Brain pericyte (primary cell): ENCODE results near the gene ZBTB17.
"Not testable (repeated sequence)": the region's sequence is repeated elsewhere in the genome, so short reads cannot be mapped to it uniquely, and the experiment has no call there.

ENCODE experiments used
- DNase-seq: peaks from one replicate; pipeline ENCODE4 v3.0.0-alpha.2; 2012; ENCODE audit warnings: low read depth, low spot score

Gene ZBTB17

DNA sequence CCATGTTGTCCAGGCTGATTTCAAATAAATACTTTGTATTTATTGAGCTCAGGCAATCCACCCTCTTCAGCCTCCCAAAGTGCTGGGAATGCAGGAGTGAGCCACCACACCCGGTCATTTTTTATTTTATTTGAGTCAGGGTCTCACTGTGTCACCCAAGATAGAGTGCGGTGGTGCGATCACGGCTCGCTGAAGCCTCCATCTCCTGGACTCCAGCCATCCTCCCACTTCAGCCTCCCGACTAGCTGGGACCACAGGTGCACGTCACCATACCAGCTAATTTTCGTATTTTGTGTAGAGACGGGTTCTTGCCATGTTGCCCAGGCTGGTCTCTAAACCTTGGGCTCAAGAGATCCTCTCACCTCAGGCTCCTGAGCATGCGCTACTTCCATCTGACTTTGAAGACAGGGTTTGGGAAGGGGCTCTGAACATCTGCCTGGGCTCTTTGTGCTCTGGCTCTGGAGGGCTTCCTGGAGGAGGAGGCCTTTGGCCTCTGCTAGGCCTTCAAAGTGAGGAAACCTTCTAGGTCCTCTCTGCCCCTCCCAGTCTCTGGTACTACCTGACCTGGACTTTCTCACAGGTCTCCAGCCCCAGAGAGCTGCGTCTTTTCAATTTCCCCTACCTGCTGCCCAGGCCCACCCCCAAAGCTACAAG lies 36.2 kb upstream of the ZBTB17 start:
- no peak for DNase-seq

DNA sequence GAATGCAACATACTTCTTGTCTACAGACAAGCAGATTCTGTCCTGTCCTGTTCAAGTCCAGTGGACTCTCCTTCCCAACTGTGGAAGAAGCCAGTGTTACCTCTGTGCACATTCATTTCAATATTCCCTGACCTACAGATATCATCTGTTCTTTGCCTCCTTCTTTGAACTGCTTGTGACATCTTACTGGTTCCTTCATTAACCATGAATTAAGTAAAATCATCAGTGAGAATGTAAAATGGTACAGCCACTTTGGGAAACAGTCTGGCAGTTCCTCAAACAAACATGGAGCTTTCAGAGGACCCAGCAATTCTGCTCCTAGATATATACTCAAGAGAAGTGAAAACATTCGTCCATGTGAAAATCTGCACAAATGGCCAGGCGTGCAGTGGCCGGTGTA lies 34.9 kb upstream of the ZBTB17 start:
- DNase-seq = no peak

DNA sequence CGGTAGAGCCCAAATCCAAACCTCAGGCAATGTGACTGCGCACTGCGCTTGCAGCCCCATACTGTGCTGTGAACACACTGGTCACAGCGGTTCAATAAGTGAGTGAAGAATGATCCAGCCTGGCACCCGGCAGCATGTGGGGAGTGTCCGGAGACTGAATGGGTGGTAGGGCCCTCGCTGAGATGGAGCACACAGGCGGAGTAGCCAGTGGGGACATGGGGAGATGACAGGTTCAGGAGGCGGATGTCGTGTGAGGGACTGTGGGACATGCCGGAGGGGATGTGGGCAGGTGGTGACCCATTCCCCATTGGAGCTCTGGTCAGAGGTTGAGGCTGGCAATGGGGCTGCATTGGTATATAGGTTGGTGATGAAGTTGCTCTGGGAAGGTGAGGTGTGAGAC lies 33.8 kb upstream of the ZBTB17 start:
- DNase-seq = no peak

DNA sequence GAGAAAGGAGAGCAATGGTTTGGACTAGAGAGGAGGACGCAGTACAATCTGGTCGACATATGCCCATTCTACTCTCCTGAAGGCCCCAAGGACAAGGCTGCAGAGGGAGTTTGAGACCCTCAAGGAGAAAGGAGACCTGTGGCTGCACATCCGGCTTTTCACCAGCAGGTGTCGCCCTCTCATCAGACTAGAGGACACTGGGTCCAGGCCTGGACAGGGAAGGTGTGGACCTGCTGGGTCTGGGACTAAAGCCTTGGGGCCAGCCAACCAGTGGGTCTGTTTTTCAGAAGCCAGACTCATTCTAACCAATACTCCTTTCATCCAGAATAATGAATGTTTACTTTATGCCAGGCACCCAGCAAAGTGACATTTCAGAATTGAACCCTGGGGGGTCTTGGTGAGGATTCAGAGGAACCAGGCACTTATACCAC lies 33.1 kb upstream of the ZBTB17 start:
- no peak for DNase-seq

DNA sequence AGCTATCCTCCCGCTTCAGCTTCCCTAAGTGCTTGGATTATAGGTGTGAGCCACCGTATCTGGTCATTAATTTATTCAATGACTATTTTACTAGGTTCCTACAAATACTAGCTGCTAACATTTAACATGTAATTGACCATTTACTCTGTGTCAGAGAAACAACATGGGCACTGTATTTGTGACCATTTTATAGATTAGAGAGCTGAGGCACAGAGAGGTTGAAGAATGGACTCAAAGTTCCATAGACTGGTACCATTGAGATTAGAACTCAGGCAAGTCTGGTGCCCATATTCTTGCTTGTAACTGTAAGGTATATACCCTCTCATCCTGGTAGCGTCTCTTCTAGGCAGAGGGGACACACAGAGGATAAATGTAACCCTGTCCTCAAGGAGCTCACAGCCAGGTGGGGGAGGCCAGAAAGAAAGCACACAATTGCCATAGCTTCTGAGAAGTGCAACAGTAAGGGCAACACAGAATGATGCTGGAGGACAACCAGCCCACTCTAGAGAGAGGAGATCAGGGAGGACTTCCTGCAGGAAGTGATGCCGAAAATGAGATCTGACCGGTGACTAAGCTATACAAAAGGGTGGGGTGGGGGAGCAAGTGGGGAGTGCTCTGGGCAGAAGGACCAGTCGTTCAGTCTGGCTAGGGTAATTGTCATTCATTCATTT lies 31.9 kb upstream of the ZBTB17 start:
- DNase-seq = no peak

DNA sequence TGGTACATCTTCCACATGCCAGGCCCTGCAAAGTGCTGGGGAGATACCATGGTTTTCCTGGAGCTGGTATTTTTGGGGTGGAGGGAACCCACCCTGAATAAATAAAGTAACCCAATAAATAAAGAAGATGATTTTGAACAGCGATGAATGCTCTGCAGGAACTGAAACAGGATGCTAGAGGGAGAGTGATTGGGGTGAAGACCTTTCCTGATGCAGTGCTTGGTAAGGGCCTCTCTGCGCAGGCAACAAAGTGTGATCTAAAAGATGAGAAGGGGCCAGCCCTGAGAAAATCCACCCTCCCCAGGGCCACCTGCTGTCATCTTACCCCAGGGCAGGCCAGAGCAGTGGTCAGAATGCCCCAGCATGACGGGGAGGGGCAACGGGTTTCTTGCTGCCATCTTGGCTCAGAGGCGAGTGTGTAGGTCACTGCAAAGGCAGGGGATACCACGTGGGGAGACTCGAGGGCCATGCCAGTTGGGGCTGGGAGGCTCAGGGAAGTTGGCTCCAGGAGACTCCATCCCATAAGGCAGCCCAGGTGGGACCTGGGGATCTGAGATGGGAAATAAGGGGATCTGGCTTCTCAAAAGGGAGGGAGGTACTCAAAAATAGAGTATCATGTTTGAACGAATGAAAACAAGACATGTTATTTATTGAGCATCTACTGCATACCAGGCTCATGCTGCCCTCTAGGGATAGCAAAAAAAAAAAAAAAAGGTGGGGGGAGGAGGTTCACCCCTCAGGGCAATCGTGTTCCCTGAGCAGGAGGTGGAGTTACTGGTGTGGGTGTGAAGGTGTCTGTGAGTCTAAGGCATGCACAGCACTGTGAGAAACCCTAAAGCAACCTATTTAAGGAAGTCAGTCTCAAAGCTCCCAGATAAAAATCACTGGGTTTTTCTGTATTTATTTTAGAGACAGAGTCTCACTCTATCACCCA lies 30.9 kb upstream of the ZBTB17 start:
- no peak for DNase-seq

DNA sequence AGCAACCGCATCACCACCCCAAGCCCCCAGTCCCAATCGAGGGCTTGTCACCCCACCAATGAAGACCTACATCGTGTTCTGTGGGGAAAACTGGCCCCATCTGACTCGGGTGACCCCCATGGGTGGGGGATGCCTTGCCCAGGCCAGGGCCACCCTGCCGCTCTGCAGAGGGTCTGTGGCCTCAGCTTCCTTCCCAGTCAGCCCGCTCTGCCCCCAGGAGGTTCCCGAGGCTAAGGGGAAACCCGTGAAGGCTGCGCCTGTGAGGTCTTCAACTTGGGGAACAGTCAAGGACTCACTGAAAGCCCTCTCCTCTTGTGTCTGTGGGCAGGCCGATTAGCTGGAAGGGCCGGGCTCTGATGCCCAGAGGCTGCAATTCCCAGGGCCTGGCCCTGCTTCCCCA lies 30.1 kb upstream of the ZBTB17 start:
- DNase-seq = no peak

DNA sequence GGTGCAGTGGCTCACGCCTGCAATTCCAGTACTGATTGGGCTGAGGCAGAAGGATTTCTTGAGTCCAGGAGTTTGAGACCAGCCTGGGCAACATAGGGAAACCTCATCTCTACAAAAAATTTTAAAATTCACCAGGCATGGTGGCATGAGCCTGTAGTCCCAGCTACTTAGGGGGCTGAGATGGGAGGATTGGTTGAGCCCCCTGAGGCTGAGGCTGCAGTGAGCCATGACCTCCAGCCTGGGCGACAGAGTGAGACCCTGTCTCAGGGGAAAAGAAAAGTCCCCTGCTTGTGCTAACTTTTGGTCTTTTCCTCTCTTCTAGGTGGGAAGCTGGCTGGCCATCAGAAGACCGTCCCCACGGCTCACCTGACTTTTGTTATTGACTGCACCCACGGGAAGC lies 29.7 kb upstream of the ZBTB17 start:
- no peak for DNase-seq

DNA sequence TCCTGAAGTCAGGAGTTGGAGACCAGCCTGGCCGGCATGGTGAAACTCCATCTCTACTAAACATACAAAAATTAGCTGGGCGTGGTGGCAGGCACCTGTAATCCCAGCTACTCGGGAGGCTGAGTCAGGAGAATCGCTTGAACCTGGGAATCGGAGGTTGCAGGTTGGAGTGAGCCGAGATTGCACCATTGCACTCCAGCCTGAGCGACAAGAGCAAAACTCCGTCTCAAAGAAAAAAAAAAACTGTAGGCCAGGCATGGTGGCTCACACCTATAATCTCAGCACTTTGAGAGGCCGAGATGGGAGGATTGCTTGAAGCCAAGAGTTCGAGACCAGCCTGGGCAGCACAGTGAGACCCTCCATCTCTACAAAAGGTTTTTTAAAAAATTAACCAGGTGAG lies 25.4 kb upstream of the ZBTB17 start:
- not testable (repeated sequence) for DNase-seq

DNA sequence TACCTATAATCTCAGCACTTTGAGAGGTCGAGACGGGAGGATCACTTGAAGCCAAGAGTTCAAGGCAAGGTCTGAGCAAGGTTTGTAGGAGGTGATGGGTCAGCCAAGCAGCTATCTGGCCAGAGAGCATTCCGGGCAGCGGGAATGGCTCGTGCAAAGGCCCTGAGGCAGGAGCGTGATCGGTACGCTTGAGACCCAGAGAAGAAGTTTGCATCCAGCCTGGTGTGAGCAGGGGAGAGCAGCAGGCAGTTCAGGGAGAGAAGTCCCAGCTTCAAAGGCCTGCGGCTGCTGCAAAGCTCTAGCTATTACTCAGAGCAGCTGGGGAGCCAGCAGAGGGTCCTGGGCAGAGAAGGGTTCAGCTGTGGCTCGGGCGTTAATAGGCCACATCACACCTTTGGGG lies 23.0 kb upstream of the ZBTB17 start:
- DNase-seq = no peak

DNA sequence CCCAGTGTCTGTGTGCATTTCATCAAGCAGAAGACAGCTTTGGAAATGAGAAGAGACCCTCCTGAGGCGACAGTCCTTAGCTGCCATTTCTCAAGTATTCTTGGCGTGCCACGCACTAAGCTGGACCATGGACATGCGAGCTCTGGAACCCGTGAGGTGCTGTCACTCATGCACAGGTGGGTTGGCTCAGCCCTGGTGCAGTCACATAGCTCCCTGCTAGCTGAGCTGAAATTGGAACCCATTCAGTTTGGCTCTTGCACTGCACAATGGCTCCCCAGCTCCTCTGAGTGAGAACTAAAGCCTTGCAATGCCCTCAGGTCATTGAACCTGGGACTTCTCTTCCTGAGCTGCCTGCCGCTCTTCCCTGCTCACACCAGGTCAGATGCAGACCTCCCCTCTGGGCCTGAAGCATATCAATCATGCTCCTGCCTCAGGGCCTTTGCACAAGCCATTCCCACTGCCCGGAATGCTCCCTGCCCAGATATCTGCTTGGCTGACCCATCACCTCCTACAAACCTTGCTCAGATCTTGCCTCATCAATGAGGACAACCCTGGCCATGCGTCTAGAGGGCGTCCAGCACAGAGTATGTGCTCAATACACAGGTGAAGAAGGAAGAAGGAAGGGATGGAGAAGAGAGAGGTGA lies 21.9 kb upstream of the ZBTB17 start:
- DNase-seq = no peak

DNA sequence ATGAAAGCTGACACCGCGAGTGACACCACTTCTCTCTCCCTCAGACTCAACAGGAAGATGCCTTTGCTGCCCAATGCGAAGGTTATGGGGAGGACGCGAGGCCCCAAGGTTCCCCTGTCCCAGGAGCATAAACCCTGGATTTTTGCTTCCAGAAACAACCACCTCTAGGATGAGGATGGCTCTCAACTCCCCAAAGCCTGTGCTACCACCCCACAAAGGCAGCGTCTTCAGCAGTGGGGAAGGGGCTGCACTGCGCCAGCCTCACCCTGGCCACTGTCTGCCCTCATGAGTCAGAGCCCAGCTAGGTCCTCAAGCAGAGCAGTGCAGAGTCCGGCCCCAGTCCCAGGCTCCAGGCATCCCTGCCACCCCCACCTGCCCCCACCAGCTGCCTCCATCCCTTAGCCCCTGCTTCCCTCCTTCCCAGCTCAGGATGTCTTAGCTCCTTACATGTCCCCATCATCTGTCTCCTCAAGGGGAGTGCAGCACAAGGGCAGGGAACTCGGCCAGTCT lies 21.2 kb upstream of the ZBTB17 start:
- DNase-seq = no peak

DNA sequence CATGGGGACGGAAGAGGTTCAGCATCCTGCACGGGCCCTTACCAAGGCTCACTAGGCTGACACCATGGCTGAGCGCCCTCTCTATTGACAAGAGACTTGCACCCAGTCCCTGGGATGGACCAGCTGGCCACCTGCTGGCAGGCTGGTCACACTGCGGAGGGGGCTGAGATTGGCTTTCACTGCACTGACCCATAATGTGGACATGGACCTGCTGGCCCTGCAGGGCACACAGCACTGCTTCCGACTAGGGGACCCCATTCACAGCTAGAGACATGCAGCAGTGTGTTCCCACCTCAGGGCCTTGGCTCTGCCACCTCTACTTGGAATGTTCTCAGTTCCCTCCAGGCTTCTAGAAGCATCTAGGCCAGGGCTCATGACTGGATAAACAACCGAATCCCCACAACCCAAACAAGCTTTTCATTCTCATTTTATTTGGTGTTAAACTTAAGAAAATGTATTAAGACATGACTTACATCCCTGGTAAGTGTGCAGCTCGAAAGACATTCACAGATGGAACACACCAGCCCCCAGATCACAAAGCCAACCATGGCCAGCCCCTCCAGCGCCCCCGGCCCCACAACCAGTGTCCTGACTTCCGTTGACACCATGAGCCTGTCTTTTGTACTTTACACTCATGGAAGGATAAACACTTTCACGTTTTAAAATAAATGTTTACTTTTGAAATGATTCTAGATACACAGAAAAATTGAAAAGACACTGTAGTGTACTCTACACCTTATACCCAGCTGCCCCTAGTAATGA lies 18.9 kb upstream of the ZBTB17 start:
- DNase-seq = no peak

DNA sequence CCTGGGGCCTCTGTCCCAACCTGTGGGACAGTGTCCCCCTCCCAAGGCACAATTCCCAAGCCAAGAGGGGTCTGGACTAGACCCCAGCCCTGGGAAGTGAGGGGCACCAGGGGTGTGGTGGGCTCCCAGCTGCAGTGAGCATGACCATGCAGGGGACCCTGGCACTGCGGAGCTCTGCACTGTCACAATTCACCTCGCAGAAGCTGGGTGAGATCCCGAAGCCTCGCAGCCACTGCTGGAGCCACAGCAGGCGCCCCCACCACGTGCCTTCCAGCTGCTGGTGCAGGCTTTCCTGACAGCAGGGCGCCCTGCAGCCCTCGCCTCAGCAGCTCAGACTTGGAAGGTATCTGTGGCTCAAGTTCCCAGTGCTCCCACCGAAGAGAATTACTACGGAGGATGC lies 18.2 kb upstream of the ZBTB17 start:
- no peak for DNase-seq

DNA sequence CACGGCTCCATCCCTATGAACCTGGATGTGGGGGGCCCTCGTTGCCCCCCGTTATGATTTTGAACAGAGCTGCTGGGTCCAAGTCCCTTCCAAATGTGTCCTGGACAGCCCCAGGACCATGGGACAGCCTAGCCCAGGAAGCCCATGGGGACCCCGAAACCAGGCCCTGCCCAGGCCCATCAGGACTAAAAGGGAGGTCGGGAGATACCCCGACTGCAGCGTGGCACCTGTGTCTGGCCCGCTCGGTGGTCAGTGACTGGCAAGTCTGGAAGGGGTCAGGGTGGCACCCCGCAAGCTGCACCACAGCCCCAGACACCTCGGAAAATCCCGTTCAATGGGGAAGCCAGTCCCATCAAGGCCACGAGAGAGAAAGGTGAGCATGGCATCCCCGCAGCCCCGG lies 17.8 kb upstream of the ZBTB17 start:
- DNase-seq = no peak

DNA sequence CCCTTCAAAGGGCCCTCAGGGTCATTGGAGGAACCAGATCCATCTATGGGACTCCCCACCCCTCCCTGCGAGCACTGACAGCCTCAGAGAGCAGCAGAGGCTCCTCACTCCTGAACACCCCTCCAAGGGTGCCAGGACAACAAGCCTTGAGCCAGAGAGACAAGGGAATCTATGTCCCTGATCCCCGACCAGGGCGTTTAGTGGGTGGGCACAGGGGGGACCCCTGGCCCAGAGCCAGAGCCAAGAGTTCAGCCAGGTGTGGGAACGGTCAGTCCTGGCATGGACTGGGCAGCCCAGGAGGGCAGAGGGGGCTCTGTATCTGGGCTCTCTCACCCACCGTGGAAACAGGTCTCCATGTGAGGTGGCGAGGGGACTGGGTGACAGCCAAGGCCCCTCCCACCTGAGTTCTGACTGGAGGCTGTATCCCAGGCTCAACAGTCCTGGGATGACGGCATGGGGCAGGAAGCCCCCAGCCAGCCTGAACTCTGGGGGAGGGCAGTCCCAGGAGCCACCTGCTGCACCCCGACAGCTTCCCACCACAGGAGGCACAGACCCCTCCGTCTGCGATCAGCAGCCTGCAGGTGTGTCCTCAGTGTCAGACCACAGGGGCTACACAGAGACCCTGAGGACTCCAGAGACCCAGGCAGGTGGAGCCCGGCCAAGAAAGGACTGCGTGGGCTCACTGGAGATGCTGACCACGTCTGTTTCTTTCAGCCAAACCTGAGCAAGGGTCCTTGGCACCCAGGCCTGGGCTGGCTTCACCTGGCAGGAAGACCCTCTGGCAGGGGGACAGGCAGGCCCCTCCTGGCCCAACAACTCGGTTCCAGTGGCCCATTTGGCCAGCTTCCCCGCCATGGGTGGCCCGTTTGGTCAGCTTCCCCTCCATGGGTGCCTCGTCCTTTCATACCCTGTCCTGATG lies 16.9 kb upstream of the ZBTB17 start:
- no peak for DNase-seq

DNA sequence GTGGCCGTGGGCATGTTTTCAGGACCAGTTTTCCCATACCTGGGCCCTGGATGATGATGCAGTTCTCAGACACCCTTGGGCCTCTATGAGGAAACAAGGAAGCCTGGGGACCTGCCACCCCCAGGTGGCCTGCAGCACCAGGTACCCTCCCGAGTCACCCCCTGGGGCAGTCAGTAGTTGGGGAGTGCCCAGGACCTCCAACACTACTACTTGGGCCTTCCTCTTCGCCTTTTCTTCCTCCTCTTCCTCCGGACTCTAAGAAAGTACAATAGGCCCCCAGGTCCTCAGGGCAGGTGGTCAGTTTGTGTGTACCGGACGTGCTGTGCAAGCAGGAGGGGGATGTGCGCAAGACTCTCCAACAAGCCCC lies 16.3 kb upstream of the ZBTB17 start:
- DNase-seq = no peak

DNA sequence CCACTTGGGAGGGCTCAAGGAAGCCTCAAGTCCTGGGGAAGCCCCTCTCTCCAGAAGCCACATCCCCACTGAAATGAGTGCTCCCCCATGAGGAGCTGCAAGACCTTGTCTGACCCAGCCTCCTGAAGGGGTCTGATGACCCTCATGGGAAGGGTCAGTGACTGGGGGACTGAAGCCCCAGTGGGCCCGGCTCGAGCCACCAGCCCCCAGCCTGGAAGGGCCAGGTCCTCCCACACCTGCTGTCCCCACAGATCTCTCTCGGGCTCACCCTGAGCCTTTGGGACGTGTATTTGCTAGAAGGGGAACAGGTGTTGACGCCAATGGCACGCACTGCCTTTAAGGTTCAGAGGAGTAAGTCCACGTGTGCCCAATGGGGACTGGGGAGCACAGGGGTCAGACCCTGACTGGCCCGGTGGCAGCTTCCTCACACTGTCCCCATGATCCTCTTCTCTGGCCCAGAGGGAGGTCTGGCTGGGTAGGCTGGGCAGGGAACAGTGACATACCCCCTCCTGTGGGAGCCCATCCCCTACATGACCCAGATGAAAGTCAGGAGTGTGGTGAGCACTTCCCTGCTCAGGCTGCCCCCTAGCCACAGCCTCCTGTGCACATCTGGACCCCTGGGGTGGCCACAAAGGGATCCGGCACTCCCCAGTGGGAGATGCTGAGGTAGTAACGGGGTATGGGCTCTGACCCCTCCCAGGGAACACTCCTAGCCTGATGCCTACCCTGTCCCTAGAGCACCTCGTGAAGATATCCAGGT lies 15.7 kb upstream of the ZBTB17 start:
- DNase-seq = no peak

DNA sequence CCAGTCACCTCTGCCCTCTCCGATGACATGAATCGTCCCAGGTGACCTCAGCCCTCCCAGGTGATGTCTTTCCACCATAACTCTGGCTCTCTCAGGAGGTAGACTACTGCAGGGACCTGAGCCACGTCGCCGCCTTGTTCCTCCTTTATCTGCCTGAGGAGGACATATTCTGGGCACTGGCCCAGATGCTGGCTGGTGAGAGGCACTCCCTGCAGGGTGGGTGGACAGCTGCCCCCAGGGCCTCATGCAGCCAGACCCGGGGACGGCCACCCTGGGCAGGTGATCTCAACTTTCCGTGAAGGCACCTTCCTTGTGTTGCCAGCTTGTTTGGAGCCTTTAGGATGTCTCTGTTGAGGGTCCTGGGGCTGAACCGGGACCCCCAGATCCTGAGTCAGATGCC lies 13.9 kb upstream of the ZBTB17 start:
- DNase-seq = no peak
